Measurements from ENCODE around the gene SUSD1.

SUSD1 gene

DNA sequence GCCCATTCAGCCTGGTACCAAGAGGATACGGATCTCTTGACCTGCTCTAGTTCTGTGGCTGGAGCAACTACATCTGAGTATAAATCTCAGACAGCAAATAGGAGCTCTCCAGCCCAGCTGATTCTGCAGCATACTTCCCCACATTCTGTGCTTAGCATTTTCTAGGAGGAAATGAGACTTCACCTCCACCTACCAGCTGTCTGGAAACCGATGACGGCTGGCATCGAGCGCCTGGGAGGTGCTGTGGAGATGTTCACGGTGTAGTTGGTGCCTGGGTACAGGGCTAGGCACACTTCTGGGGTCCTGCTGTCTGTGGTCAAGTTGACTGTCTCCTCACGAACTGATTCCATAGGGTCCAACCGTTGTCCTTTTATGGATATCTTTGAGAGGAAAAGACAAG, 63.6 kb downstream of the SUSD1 start:
- H3K27ac ChIP-seq: no peak overlapping the region
- no peak for TF ChIP-seq ZFX (IDR thresholded peaks at IDR 0.05; ENCODE audit: borderline replicate concordance)
- TF ChIP-seq, protein P1, sequence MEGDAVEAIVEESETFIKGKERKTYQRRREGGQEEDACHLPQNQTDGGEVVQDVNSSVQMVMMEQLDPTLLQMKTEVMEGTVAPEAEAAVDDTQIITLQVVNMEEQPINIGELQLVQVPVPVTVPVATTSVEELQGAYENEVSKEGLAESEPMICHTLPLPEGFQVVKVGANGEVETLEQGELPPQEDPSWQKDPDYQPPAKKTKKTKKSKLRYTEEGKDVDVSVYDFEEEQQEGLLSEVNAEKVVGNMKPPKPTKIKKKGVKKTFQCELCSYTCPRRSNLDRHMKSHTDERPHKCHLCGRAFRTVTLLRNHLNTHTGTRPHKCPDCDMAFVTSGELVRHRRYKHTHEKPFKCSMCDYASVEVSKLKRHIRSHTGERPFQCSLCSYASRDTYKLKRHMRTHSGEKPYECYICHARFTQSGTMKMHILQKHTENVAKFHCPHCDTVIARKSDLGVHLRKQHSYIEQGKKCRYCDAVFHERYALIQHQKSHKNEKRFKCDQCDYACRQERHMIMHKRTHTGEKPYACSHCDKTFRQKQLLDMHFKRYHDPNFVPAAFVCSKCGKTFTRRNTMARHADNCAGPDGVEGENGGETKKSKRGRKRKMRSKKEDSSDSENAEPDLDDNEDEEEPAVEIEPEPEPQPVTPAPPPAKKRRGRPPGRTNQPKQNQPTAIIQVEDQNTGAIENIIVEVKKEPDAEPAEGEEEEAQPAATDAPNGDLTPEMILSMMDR (IDR thresholded peaks at IDR 0.05): no peak

DNA sequence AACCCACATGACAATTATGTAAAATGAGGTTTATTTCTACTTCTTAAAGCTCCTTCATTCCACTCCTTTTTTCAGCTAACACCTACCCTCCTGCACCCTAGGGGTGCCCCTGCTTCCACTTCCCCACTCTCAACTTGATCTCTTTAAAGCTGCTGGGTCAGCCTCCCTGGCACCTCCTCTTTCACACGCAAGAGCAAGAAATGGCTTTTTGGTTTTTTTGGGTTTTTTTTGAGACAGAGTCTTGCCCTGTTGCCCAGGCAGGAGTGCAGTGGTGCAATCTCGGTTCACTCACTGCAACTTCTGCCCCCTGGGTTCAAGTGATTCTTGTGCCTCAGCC, 64.4 kb downstream of the SUSD1 start:
- no peak for TF ChIP-seq ZFX (IDR thresholded peaks at IDR 0.05; ENCODE audit: borderline replicate concordance)
- TF ChIP-seq, protein P1 (IDR thresholded peaks at IDR 0.05): no peak
- no peak overlapping the region for H3K27ac ChIP-seq

DNA sequence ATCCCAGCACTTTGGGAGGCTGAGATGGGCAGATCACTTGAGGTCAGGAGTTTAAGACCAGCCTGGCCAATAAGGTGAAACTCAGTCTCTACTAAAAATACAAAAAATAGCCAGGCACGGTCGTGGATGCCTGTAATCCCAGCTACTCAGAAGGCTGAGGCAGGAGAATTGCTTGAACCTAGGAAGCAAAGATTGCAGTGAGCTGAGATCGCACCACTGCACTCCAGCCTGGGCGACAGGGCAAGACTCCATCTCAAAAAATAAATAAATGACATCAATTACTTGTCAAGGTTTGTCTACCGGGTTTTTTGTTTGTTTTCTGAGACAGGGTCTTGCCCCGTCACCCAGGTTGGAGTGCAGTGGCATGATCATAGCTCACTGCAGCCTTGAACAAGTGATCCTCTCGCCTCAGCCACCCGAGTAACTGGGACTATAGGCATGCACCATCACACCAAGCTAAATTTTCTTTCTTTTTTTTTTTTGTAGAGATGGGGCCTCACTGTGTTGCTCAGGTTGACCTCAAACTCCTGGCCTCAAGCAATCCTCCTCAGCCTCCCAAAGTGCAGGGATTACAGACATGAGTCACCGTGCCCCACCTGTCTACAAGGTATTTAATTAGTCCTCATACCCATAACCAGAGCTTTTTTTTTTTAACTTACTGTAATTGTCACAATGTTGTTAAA, 64.9 kb downstream of the SUSD1 start:
- no peak overlapping the region for H3K27ac ChIP-seq
- TF ChIP-seq, protein P1 (IDR thresholded peaks at IDR 0.05): no peak

DNA sequence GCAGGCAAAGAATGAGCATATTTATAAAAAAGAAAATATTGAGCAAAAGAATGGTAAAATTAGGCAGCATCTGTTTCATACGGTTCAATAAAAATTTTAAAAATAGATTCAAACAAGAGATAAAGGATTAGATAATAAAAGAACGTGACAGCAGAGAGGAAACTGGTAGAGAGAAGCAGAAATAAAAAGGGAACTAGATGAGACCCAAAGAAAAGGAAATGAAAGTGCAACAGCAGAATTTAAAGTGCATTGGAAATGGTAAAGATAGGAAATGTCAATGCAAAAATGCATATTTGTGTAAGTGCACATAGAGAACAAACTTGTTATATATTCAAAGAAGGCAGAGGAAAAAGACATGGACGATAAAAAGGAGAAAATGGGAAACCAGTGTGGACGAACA, 70.2 kb downstream of the SUSD1 start:
- TF ChIP-seq, protein P1 (IDR thresholded peaks at IDR 0.05): no peak
- TF ChIP-seq ZFX (IDR thresholded peaks at IDR 0.05; ENCODE audit: borderline replicate concordance): no peak
- H3K27ac ChIP-seq: no peak overlapping the region

DNA sequence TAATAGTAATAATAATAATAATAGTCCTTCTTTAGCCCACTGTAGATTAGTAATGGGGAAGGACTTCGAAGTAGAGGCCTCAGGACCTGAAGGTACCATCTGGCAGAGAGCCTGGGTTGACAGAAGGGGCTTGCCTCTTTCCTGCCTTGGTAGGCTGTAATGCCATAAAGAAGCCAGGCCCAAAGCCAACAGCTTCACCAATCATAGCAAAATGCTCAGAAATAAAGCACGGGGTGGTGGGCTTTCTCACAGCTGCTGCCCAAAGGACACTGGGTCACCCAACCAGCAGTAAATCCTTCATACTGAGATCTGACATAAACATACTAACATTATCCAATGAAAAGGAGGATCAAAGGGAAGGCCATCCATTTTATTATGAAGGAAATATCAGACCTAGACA, 70.7 kb downstream of the SUSD1 start:
- no peak for TF ChIP-seq ZFX (IDR thresholded peaks at IDR 0.05; ENCODE audit: borderline replicate concordance)
- TF ChIP-seq, protein P1 (IDR thresholded peaks at IDR 0.05): no peak
- no peak overlapping the region for H3K27ac ChIP-seq

DNA sequence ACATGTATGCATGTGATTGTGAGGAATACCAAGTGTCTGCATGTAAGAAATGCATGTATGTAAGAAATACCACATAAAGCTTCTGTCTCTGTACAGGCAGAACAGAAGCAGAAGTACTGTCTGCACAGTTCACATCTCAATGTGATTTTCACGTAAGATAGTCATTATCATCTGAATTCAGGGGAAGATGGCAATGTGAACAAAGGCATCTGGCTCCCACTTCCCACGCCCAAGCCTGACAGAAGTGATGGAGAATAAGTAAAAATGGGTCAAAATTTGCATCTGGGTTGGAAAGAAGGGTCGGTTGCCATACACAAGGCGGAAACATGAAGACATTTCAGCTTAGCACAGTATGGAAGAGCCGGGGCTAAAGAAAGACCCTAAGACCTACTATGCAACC, 71.7 kb downstream of the SUSD1 start:
- H3K27ac ChIP-seq: no peak overlapping the region
- no peak for TF ChIP-seq ZFX (IDR thresholded peaks at IDR 0.05; ENCODE audit: borderline replicate concordance)
- TF ChIP-seq, protein P1 (IDR thresholded peaks at IDR 0.05): no peak

DNA sequence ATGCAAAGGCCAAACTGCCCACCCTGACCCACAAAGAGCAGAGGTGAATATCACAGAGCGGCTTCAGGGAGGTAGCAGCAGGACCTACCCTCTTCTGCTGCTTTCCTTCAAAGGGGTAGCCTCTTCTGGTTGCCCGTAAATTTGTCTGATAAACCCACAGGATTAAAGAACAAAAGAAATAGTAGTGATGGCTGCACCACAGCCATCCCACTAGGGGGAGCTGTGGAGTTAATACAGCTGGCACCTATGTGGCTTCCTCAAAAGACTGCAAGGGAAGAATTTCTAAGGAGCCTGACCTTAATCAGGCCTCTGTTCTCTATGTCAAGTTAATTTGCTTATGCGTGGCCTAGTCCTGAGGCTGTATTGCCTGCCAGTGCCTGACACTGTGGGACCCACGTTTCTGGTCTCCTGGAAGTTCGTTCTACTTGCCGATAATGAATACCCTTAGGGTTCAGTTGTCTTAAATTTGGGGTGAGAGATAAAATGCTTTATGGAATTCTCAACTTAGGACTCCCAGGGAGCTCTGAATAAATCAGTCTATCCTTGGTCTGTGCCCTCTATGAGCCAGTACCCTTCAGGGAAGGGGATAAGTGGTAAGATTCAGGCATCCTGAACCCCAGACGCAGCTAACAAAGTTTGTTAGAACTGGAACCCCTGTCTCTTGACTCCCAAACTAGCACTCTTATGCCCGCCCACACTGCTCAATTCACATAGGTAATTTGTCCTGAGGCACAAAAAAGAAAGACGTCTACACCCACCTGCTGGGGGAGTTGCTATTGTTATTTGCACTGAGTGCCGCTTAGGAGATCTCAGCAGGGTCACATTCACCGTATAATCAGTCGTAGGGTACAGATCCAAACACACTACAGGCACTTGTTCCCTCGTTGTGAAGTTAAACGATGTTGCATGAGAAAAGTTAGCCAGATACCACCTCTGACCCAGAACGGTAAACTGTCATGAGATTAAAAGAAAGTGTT, 77.1 kb downstream of the SUSD1 start:
- no peak overlapping the region for H3K27ac ChIP-seq
- TF ChIP-seq, protein P1 (IDR thresholded peaks at IDR 0.05): peak; percentile 94
- no peak for TF ChIP-seq ZFX (IDR thresholded peaks at IDR 0.05; ENCODE audit: borderline replicate concordance)
